Muscle layer of colon (tissue), 2 donors: ENCODE data around the gene FCER1G.
A peak's percentile ranks its signal among the peaks of the same experiment; 100 is the strongest.
"Not testable (repeated sequence)": the region's sequence is repeated elsewhere in the genome, so short reads cannot be mapped to it uniquely, and the experiment has no call there.

Source experiments
- H3K27ac ChIP-seq: one replicate; pipeline ENCODE4 v1.7.0; 2013; ENCODE audit warnings: low read depth, mild to moderate bottlenecking, low read length, moderate library complexity
- H3K27me3 ChIP-seq, 2 donors: one replicate each; pipeline ENCODE4 v1.7.0; 2013; ENCODE audit warnings: low read length in 2 of 2, mild to moderate bottlenecking in 2 of 2; ENCODE audit not compliant: insufficient read depth in 2 of 2, control insufficient read depth in 1 of 2
- H3K36me3 ChIP-seq: one replicate; pipeline ENCODE4 v1.7.0; 2013; ENCODE audit warnings: mild to moderate bottlenecking, low read length; ENCODE audit not compliant: insufficient read depth
- H3K4me1 ChIP-seq: one replicate; pipeline ENCODE4 v1.7.0; 2013; ENCODE audit warnings: mild to moderate bottlenecking, low read length; ENCODE audit not compliant: insufficient read depth
- H3K4me3 ChIP-seq, 2 donors: one replicate each; pipeline ENCODE4 v1.7.0; 2013; ENCODE audit warnings: low read length in 2 of 2, low read depth in 1 of 2, mild to moderate bottlenecking in 1 of 2, moderate library complexity in 1 of 2
- H3K9ac ChIP-seq: one replicate; pipeline ENCODE4 v1.7.0; 2013; ENCODE audit warnings: low read length
- H3K9me3 ChIP-seq: one replicate; pipeline ENCODE4 v1.7.0; 2013; ENCODE audit warnings: mild to moderate bottlenecking, low read length
- donor health status: abdominal sarcoma.
- donor health status: Adenocarcinoma of cecum.

FCER1G gene

GRCh38 chr1:161242313-161242712 lies 27.2 kb downstream of the FCER1G start:
- H3K36me3 ChIP-seq: no peaks in the 10 kb centered on the region
- no peak overlapping the region for H3K9ac ChIP-seq
- H3K4me3 ChIP-seq: no peak overlapping the region
- no peaks in the 10 kb centered on the region for H3K4me1 ChIP-seq
- H3K9me3 ChIP-seq: no peaks in the 10 kb centered on the region
- H3K27me3 ChIP-seq: no peaks in the 10 kb centered on the region
- H3K27ac ChIP-seq: no peak overlapping the region

- H3K27ac ChIP-seq: no peak overlapping the region
Measured at GRCh38 chr1:161244888-161245287, 29.8 kb downstream of the FCER1G start.

GRCh38 chr1:161250100-161250499 lies 35.0 kb downstream of the FCER1G start:
- H3K9me3 ChIP-seq, H3K9ac ChIP-seq, H3K36me3 ChIP-seq, H3K4me3 ChIP-seq, H3K27ac ChIP-seq, H3K4me1 ChIP-seq, H3K27me3 ChIP-seq: not testable (repeated sequence)

More at GRCh38 chr1:161244888-161245287, 29.8 kb downstream of the FCER1G start:
- Histone ChIP-seq H3K9ac (no peak overlapping the region), H3K4me3 (no peak overlapping the region), H3K36me3 (no peaks in the 10 kb centered on the region), H3K9me3 (no peaks in the 10 kb centered on the region), H3K4me1 (no peaks in the 10 kb centered on the region), H3K27me3 (no peaks in the 10 kb centered on the region)

DNA sequence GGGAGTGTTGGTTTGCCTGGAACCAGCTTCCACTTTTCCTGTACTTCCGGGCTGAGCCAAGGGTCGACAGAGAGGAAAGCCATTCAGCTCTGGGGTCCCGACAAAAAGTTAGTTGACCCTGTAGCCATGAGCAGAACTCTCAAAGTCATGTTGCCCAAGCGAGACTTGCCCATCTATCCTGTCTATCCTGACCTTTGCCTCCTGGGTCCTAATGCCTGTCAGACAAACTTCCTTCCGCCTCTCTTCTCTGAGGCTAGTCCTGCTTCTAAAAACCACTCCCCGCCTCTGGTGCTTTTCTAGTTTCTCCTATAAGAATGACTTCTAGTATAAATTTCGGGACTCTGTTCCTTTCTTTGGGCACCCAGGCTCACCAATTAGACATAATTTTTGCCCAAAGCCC lies 35.7 kb downstream of the FCER1G start:
- Histone ChIP-seq H3K27me3 (no peaks in the 10 kb centered on the region), H3K36me3 (no peaks in the 10 kb centered on the region), H3K4me1 (no peaks in the 10 kb centered on the region), H3K9ac (no peak overlapping the region), H3K4me3 (no peak overlapping the region), H3K9me3 (no peaks in the 10 kb centered on the region), H3K27ac (no peak overlapping the region)

- Histone ChIP-seq H3K4me3 (no peak overlapping the region), H3K27ac (no peak overlapping the region), H3K9ac (no peak overlapping the region), H3K4me1 (no peaks in the 10 kb centered on the region), H3K36me3 (no peaks in the 10 kb centered on the region), H3K9me3 (no peaks in the 10 kb centered on the region), H3K27me3 (no peaks in the 10 kb centered on the region)
Measured at GRCh38 chr1:161251579-161251978, 36.5 kb downstream of the FCER1G start.

DNA sequence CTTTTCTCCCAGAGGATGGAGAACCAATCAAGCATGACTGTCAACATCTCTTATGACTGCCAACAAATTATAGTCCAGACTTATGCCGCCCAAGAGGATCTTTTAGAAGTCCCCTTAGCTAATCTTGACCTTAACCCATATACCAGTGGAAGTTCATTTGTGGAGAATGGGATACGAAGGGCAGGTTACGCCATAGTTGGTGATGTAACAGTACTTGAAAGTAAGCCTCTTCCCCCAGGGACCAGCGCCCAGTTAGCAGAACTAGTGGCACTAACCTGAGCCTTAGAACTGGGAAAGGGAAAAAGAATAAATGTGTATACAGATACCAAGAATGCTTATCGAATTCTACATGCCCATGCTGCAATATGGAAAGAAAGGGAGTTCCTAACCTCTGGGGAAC lies 40.2 kb downstream of the FCER1G start:
- H3K4me1 ChIP-seq, H3K36me3 ChIP-seq, H3K9ac ChIP-seq, H3K27ac ChIP-seq, H3K4me3 ChIP-seq, H3K9me3 ChIP-seq: not testable (repeated sequence)
- H3K27me3 ChIP-seq: peaks cover 0 to 13% of the 10 kb centered on the region in 2 donors

DNA sequence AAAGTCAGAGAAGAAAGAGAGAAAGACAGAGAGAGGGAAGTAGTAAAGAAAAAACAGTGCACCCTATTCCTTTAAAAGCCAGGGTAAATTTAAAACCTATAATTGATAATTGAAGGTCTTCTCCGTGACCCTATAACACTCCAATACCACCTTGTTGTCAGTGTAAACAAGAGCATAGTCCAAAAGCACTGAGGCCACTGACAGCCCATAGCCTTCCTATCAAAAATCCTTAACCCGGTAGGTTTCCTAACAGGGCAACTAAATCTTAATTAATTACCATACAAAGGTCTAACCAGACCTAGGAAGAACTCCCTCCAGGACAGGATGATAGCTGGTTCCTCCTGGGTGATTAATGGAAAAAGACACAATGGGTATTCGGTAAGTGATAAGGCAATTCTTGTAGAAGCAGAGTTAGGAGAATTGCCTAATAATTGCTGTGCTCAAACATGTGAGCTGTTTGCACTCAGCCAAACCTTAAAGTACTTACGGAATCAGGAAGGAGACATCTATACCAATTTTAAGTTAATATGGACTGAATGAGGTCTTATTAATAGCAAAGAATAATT lies 40.9 kb downstream of the FCER1G start:
- H3K4me1 ChIP-seq: peaks cover 10% of the 10 kb centered on the region
- H3K36me3 ChIP-seq, H3K9me3 ChIP-seq, H3K4me3 ChIP-seq, H3K9ac ChIP-seq, H3K27ac ChIP-seq: not testable (repeated sequence)
- H3K27me3 ChIP-seq: peaks cover 0 to 13% of the 10 kb centered on the region in 2 donors

DNA sequence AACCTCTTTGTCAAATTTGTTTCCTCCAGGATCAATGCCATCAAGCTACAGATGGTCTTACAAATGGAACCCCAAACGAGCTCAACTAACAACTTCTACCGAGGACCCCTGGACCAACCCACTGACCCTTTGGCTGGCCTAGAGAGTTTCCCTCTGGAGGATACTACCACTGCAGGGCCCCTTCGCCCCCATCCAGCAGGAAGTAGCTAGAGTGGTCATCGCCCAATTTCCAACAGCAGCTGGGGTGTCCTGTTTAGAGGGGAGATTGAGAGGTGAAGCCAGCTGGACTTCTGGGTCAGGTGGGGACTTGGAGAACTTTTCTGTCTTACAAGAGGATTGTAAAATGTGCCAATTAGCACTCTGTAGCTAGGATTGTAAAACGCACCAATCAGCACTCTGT lies 42.0 kb downstream of the FCER1G start:
- peaks cover 0 to 13% of the 10 kb centered on the region in 2 donors for H3K27me3 ChIP-seq

GRCh38 chr1:161258439-161259344 lies 43.6 kb downstream of the FCER1G start, which contains the start of gene PCP4L1:
PCP4L1 (plus strand) TSS chr1:161258745; CDS start chr1:161258975, 230 bp downstream.
- Histone ChIP-seq H3K4me3 (peak within 1 kb of the TSS; percentile 71 to 79), H3K9ac (peak within 1 kb of the TSS; percentile 0), H3K27me3 (peaks cover 0 to 13% of the 10 kb centered on the region in 2 donors), H3K9me3 (peaks cover 6% of the 10 kb centered on the region), H3K36me3 (no peaks in the 10 kb centered on the region), H3K4me1 (peaks cover 10% of the 10 kb centered on the region), H3K27ac (peak within 1 kb of the TSS; percentile 74)

More for the DNA sequence above, 42.0 kb downstream of the FCER1G start:
- H3K4me3 ChIP-seq, H3K9ac ChIP-seq, H3K36me3 ChIP-seq, H3K9me3 ChIP-seq, H3K27ac ChIP-seq: not testable (repeated sequence)
- H3K4me1 ChIP-seq: peaks cover 10% of the 10 kb centered on the region

DNA sequence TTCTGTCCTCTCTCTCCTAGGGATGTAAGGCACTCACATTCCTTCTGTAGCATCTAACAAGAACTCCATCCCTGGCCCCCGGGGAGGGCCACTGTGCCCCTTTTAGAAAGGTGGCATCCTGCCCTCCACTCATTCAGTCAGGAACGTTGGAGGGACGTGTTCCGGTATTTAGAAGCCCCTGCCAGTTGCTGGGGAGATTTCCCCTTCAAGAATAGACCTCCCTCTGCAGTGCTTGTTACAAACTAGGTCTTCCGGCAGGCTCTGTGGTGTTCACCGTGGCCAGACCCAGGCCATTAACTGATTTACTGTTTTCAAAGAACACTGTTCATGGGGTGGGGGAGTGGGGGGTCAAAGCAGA lies 44.2 kb downstream of the FCER1G start:
- Histone ChIP-seq H3K4me1 (peaks cover 10% of the 10 kb centered on the region), H3K9me3 (peaks cover 6% of the 10 kb centered on the region), H3K36me3 (no peaks in the 10 kb centered on the region), H3K9ac (peak overlapping the region; percentile 0), H3K27me3 (peaks cover 0 to 13% of the 10 kb centered on the region in 2 donors), H3K4me3 (peak overlapping the region; percentile 71 to 79), H3K27ac (peak overlapping the region; percentile 74)

GRCh38 chr1:161259765-161260164 lies 44.7 kb downstream of the FCER1G start:
- peaks cover 6% of the 10 kb centered on the region for H3K9me3 ChIP-seq
- peaks cover 10% of the 10 kb centered on the region for H3K4me1 ChIP-seq
- peaks cover 0 to 13% of the 10 kb centered on the region in 2 donors for H3K27me3 ChIP-seq
- H3K27ac ChIP-seq: peak overlapping the region; percentile 74
- H3K9ac ChIP-seq: peak overlapping the region; percentile 0
- H3K36me3 ChIP-seq: no peaks in the 10 kb centered on the region
- peak overlapping the region in 1 of 2 donors; percentile 32 for H3K4me3 ChIP-seq
